ENCODE data around the gene CTIF. TPM values are rescaled to one million over a fixed set of nuclear protein-coding genes. Genes with fewer than 3 reads are reported as not detected.

Gene CTIF
- polyA plus RNA-seq, 1 donor from 2014 or later, result 50.2 TPM

DNA sequence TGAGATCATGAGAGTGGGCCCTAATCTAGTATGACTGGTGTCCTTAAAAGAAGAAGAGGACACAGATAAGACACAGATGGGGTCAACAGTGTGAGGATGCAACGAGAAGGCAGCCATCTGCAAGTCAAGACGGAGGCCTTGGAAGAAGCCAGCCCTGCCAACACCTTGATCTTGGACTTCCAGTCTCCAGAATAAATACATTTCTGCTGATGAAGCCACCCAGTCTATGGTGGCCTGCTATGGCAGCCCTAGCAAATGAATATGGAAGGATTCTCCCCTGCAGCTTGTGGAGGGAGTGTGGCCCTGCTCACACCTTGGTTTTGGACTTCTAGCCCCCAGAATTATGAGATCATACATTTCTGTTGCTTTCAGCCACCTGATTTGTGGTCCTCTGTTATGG, 12.3 kb downstream of the CTIF start:
- H4K20me1 ChIP-seq (ENCODE audit: insufficient read depth), result no peaks in the 10 kb centered on the region

DNA sequence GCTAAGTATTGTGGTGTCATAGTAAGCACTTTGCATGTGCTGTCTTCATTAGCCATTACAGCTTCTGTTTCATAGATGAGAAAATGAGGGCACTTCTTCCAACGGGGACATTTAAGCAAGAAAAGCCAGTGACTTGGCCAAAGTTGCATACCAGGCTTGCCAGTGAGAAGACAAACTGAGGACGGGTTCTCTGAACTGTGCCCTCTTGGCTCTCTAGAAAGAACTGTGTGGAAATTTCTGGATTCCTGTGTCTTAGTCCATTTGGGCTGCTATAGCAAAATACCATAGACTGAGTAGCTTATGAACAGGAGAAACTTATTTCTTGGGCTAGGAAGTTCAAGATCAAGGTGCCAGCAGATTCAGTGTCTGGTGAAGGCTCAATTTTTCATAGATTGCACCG, 13.3 kb downstream of the CTIF start:
- Histone ChIP-seq H3K27me3 (ENCODE audit: insufficient read depth, low read depth, low read length) (no peaks in the 10 kb centered on the region), H3K9ac (ENCODE audit: low read length) (no peak overlapping the region), H2AFZ (ENCODE audit: low read depth, low read length) (no peak overlapping the region), H3K4me2 (ENCODE audit: low read length) (no peak overlapping the region), H3K4me3 (ENCODE audit: low read length) (no peak overlapping the region), H3F3A (ENCODE audit: insufficient read depth, low read length, poor library complexity, severe bottlenecking) (no peaks in the 10 kb centered on the region), H3K36me3 (ENCODE audit: insufficient read depth, low read length) (no peaks in the 10 kb centered on the region), H3K9me3 (ENCODE audit: low read length) (no peaks in the 10 kb centered on the region), H3K27ac (ENCODE audit: low read length) (no peak overlapping the region), H3K79me2 (replicated peaks; ENCODE audit: insufficient read depth, low read length) (peaks cover 57% of the 10 kb centered on the region), H3K9me2 (ENCODE audit: insufficient read depth, low read length) (no peaks in the 10 kb centered on the region), H4K20me1 (ENCODE audit: insufficient read depth) (no peaks in the 10 kb centered on the region)
- TF ChIP-seq, protein P1, sequence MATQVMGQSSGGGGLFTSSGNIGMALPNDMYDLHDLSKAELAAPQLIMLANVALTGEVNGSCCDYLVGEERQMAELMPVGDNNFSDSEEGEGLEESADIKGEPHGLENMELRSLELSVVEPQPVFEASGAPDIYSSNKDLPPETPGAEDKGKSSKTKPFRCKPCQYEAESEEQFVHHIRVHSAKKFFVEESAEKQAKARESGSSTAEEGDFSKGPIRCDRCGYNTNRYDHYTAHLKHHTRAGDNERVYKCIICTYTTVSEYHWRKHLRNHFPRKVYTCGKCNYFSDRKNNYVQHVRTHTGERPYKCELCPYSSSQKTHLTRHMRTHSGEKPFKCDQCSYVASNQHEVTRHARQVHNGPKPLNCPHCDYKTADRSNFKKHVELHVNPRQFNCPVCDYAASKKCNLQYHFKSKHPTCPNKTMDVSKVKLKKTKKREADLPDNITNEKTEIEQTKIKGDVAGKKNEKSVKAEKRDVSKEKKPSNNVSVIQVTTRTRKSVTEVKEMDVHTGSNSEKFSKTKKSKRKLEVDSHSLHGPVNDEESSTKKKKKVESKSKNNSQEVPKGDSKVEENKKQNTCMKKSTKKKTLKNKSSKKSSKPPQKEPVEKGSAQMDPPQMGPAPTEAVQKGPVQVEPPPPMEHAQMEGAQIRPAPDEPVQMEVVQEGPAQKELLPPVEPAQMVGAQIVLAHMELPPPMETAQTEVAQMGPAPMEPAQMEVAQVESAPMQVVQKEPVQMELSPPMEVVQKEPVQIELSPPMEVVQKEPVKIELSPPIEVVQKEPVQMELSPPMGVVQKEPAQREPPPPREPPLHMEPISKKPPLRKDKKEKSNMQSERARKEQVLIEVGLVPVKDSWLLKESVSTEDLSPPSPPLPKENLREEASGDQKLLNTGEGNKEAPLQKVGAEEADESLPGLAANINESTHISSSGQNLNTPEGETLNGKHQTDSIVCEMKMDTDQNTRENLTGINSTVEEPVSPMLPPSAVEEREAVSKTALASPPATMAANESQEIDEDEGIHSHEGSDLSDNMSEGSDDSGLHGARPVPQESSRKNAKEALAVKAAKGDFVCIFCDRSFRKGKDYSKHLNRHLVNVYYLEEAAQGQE (IDR thresholded peaks at IDR 0.05; ENCODE audit: borderline replicate concordance), result no peak
- no peak for TF ChIP-seq POLR2AphosphoS5 (IDR thresholded peaks at IDR 0.05)
- TF ChIP-seq TAF1 (IDR thresholded peaks at IDR 0.05; ENCODE audit: low read depth), result no peak
- TF ChIP-seq, protein P2, sequence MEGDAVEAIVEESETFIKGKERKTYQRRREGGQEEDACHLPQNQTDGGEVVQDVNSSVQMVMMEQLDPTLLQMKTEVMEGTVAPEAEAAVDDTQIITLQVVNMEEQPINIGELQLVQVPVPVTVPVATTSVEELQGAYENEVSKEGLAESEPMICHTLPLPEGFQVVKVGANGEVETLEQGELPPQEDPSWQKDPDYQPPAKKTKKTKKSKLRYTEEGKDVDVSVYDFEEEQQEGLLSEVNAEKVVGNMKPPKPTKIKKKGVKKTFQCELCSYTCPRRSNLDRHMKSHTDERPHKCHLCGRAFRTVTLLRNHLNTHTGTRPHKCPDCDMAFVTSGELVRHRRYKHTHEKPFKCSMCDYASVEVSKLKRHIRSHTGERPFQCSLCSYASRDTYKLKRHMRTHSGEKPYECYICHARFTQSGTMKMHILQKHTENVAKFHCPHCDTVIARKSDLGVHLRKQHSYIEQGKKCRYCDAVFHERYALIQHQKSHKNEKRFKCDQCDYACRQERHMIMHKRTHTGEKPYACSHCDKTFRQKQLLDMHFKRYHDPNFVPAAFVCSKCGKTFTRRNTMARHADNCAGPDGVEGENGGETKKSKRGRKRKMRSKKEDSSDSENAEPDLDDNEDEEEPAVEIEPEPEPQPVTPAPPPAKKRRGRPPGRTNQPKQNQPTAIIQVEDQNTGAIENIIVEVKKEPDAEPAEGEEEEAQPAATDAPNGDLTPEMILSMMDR (IDR thresholded peaks at IDR 0.05; ENCODE audit: poor library complexity, severe bottlenecking), result no peak

More for the DNA sequence above, 12.3 kb downstream of the CTIF start:
- TF ChIP-seq MXI1 (conservative IDR thresholded peaks at IDR 0.05; ENCODE audit: poor library complexity, severe bottlenecking), result no peak
- Histone ChIP-seq H3K79me2 (replicated peaks; ENCODE audit: insufficient read depth, low read length) (peaks cover 67% of the 10 kb centered on the region), H3K9me2 (ENCODE audit: insufficient read depth, low read length) (no peaks in the 10 kb centered on the region), H2AFZ (ENCODE audit: low read depth, low read length) (no peak overlapping the region), H3K27me3 (ENCODE audit: insufficient read depth, low read depth, low read length) (no peaks in the 10 kb centered on the region), H3K9me3 (ENCODE audit: low read length) (no peaks in the 10 kb centered on the region), H3K4me3 (ENCODE audit: low read length) (no peak overlapping the region), H3K4me2 (ENCODE audit: low read length) (no peak overlapping the region), H3K27ac (ENCODE audit: low read length) (no peak overlapping the region), H3K9ac (ENCODE audit: low read length) (no peak overlapping the region), H3F3A (ENCODE audit: insufficient read depth, low read length, poor library complexity, severe bottlenecking) (no peaks in the 10 kb centered on the region), H3K36me3 (ENCODE audit: insufficient read depth, low read length) (no peaks in the 10 kb centered on the region)

DNA sequence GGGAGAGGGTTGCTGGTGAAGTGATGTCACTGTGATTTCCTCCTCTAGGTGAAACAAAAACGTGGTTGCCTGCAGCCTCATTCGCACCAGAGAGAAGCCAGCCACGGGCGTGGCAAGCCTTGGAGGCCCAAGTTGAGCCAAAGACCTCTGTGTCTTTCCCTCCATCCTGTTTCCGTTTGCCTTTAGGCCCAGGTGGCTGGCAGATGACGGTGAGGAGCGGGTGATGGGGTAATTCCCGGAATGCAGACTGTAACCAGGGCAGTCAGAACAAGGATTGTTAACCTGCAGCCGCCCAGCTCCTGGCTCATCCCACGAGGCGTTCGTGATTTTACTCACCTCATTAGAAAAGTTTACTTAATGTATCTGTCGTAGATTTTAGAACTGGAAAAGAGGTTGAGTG, 14.4 kb downstream of the CTIF start:
- Histone ChIP-seq H3K9me3 (ENCODE audit: low read length) (no peaks in the 10 kb centered on the region), H3F3A (ENCODE audit: insufficient read depth, low read length, poor library complexity, severe bottlenecking) (no peaks in the 10 kb centered on the region), H3K36me3 (ENCODE audit: insufficient read depth, low read length) (no peaks in the 10 kb centered on the region), H3K4me2 (ENCODE audit: low read length) (no peak overlapping the region), H3K79me2 (replicated peaks; ENCODE audit: insufficient read depth, low read length) (peaks cover 46% of the 10 kb centered on the region), H3K9me2 (ENCODE audit: insufficient read depth, low read length) (no peaks in the 10 kb centered on the region), H2AFZ (ENCODE audit: low read depth, low read length) (no peak overlapping the region), H3K9ac (ENCODE audit: low read length) (no peak overlapping the region), H4K20me1 (ENCODE audit: insufficient read depth) (no peaks in the 10 kb centered on the region), H3K27ac (ENCODE audit: low read length) (no peak overlapping the region), H3K4me3 (ENCODE audit: low read length) (no peak overlapping the region), H3K27me3 (ENCODE audit: insufficient read depth, low read depth, low read length) (no peaks in the 10 kb centered on the region)
- TF ChIP-seq EZH2 (IDR thresholded peaks at IDR 0.05; ENCODE audit: borderline replicate concordance, insufficient read depth, low read length, poor library complexity, severe bottlenecking) (no peak), MXI1 (conservative IDR thresholded peaks at IDR 0.05; ENCODE audit: poor library complexity, severe bottlenecking) (no peak), RAD21 (conservative IDR thresholded peaks at IDR 0.05) (no peak), EP300 (conservative IDR thresholded peaks at IDR 0.05; ENCODE audit: poor library complexity, severe bottlenecking) (no peak), POLR2AphosphoS5 (IDR thresholded peaks at IDR 0.05) (no peak), SMC3 (conservative IDR thresholded peaks at IDR 0.05; ENCODE audit: poor library complexity) (no peak), TAF1 (IDR thresholded peaks at IDR 0.05; ENCODE audit: low read depth) (no peak)
- TF ChIP-seq, protein P1 (IDR thresholded peaks at IDR 0.05; ENCODE audit: borderline replicate concordance), result no peak
- TF ChIP-seq, protein P2 (IDR thresholded peaks at IDR 0.05; ENCODE audit: poor library complexity, severe bottlenecking), result no peak

Measured in neural cell (in vitro differentiated cells).